ENCODE data around the gene CD81.

DNA sequence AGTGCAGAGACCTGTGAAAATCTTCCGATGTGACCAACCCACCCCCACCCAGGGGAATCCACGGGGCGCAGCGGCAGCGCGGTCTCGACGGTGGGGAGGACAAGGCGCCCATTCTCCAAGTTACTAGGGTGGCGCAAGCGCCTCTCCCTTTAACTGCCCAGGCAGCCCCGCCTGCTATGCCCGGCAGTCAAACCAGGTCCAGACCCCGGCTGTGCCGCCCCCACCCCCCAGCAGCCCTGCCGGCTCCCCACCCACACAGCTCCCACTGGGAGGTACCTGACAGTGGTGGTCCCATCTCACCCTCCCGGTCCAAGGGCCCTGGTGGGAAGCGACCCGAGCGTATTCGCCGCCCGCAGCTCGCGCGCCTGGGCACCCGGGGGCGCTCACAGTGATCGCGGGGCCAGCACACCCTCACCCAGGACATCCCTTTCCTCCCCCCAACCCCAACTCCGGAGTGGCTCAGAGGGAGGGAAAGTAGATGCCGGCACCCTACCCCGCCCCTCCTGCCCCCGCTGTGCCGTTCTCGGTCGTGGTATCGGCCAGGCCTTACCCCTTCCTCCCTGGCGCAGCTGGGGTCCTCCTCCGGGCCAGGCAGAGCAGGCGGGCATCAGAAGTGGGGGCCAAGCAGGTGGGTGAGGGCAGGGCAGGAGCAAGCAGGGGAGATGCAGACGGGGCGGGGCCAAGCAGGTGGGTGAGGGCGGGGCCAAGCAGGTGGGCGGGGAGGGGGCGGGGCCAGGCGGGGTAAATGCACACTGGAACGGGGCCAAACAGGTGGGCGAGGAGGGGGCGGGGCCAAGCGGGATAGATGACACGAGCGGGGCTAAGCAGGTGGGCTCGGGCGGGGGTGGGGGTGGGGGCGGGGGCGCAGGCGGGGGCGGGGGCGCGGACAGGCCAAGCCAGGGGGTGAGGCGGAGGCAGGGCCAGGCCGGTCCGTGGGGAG lies 67.0 kb downstream of the CD81 start, which contains the start of gene TRPM5:
- TF ChIP-seq CTCF (IDR thresholded peaks at IDR 0.05) (no peak), POLR2AphosphoS5 (IDR thresholded peaks at IDR 0.05; ENCODE audit: low read depth, low read length) (no peak), REST (IDR thresholded peaks at IDR 0.05; ENCODE audit: insufficient read depth in 1 of 2, low read depth in 2 of 2, low read length in 1 of 2) (no peak), TCF7L2 (IDR thresholded peaks at IDR 0.05; ENCODE audit: low read depth, low read length) (no peak), SIN3A (IDR thresholded peaks at IDR 0.05; ENCODE audit: borderline replicate concordance, insufficient read depth, low read depth, low read length) (no peak)
